ENCODE data around the gene FBLN5. TPM values are rescaled to one million over a fixed set of nuclear protein-coding genes. Genes with fewer than 3 reads are reported as not detected.

The FBLN5 gene
- total and polyA plus RNA-seq, 9 of the 15 experiments (the other 6 are each of a cell fraction or from before 2014, with no cell fraction given), result 0.11 to 0.22 TPM; not detected in 7

- BruUV-seq (replicated peaks), result no TSS peak
- Histone ChIP-seq H3K36me3 (ENCODE audit: control insufficient read depth, insufficient read depth, low read length) (peaks cover 8% of the 10 kb centered on the region; the same call in 1 of the 3 replicates), H3K9ac (ENCODE audit: insufficient read depth in 1 of 2, low read depth in 2 of 2, low read length in 2 of 2) (no peak overlapping the region), H3K27me3 (ENCODE audit: control insufficient read depth in 2 of 2, insufficient read depth in 2 of 2, low read length in 2 of 2) (no peaks in the 10 kb centered on the region), H3K9me3 (replicated peaks; ENCODE audit: control insufficient read depth, insufficient read depth, low read depth, low read length) (no peaks in the 10 kb centered on the region), H4K20me1 (replicated peaks; ENCODE audit: control insufficient read depth, insufficient read depth, low read length) (no peaks in the 10 kb centered on the region), H3K4me3 (no peak overlapping the region), H3K27ac (ENCODE audit: extremely low read depth, low read depth, low read length) (no peak overlapping the region), H3K9me1 (ENCODE audit: control insufficient read depth, insufficient read depth, low read length) (no peaks in the 10 kb centered on the region), H3K79me2 (ENCODE audit: control insufficient read depth, insufficient read depth, low read length) (no peaks in the 10 kb centered on the region), H3K4me2 (ENCODE audit: insufficient read depth, low read length) (no peak overlapping the region), H3K4me1 (replicated peaks in 1 of 2; ENCODE audit: control insufficient read depth in 2 of 2, insufficient read depth in 2 of 2, low read length in 2 of 2) (no peaks in the 10 kb centered on the region), H2AFZ (ENCODE audit: low read depth, low read length) (no peak overlapping the region)
- POLR2A ChIA-PET, result interaction anchor here (0.7 kb wide), 1 partner anchor 97 kb away, joined by 3 read pairs; no protein-coding TSS in a partner anchor
- intact Hi-C loops (cut with micrococcal nuclease) (no loop called here), in situ Hi-C loops (cut with MboI) (no loop called here)
- FAIRE-seq, result no peak
- 0% methylated on average over 1 of the region's 1 CpG for WGBS (ENCODE audit: insufficient coverage, low coverage, missing lambda C conversion rate)
- DNase-seq (ENCODE audit: extremely low read depth in 1 of 4, low spot score in 3 of 4), result no peak
- CTCF ChIA-PET (ENCODE audit: low intra/inter-chr PET ratio), result no interaction called here
- ATAC-seq, result no peak
- TF ChIP-seq TRIM28 (IDR thresholded peaks at IDR 0.05) (no peak), MTF1 (CRISPR knock-in tag; IDR thresholded peaks at IDR 0.05; ENCODE audit: borderline replicate concordance) (no peak), NR2C2 (CRISPR knock-in tag; IDR thresholded peaks at IDR 0.05) (no peak), NR2C2 (tag; IDR thresholded peaks at IDR 0.05) (no peak), RBM25 (IDR thresholded peaks at IDR 0.05; ENCODE audit: low read depth, low read length, severe bottlenecking) (no peak), TRIM24 (IDR thresholded peaks at IDR 0.05) (no peak), EWSR1 (IDR thresholded peaks at IDR 0.05; ENCODE audit: borderline replicate concordance, low read depth, partially characterized antibody) (no peak), RCOR1 (IDR thresholded peaks at IDR 0.05; ENCODE audit: borderline replicate concordance in 1 of 2, low read depth in 2 of 2, low read length in 2 of 2) (no peak), BRD9 (IDR thresholded peaks at IDR 0.05; ENCODE audit: low read depth, partially characterized antibody) (no peak), FOXJ3 (CRISPR knock-in tag; IDR thresholded peaks at IDR 0.05) (no peak), FOXK2 (conservative IDR thresholded peaks at IDR 0.05 in 1 of 2, IDR thresholded peaks at IDR 0.05 in 1 of 2; ENCODE audit: low read depth in 2 of 2) (no peak)
- TF ChIP-seq, protein P1, sequence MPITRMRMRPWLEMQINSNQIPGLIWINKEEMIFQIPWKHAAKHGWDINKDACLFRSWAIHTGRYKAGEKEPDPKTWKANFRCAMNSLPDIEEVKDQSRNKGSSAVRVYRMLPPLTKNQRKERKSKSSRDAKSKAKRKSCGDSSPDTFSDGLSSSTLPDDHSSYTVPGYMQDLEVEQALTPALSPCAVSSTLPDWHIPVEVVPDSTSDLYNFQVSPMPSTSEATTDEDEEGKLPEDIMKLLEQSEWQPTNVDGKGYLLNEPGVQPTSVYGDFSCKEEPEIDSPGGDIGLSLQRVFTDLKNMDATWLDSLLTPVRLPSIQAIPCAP (CRISPR knock-in tag; IDR thresholded peaks at IDR 0.05; ENCODE audit: borderline replicate concordance), result no peak
- TF ChIP-seq, protein P2, sequence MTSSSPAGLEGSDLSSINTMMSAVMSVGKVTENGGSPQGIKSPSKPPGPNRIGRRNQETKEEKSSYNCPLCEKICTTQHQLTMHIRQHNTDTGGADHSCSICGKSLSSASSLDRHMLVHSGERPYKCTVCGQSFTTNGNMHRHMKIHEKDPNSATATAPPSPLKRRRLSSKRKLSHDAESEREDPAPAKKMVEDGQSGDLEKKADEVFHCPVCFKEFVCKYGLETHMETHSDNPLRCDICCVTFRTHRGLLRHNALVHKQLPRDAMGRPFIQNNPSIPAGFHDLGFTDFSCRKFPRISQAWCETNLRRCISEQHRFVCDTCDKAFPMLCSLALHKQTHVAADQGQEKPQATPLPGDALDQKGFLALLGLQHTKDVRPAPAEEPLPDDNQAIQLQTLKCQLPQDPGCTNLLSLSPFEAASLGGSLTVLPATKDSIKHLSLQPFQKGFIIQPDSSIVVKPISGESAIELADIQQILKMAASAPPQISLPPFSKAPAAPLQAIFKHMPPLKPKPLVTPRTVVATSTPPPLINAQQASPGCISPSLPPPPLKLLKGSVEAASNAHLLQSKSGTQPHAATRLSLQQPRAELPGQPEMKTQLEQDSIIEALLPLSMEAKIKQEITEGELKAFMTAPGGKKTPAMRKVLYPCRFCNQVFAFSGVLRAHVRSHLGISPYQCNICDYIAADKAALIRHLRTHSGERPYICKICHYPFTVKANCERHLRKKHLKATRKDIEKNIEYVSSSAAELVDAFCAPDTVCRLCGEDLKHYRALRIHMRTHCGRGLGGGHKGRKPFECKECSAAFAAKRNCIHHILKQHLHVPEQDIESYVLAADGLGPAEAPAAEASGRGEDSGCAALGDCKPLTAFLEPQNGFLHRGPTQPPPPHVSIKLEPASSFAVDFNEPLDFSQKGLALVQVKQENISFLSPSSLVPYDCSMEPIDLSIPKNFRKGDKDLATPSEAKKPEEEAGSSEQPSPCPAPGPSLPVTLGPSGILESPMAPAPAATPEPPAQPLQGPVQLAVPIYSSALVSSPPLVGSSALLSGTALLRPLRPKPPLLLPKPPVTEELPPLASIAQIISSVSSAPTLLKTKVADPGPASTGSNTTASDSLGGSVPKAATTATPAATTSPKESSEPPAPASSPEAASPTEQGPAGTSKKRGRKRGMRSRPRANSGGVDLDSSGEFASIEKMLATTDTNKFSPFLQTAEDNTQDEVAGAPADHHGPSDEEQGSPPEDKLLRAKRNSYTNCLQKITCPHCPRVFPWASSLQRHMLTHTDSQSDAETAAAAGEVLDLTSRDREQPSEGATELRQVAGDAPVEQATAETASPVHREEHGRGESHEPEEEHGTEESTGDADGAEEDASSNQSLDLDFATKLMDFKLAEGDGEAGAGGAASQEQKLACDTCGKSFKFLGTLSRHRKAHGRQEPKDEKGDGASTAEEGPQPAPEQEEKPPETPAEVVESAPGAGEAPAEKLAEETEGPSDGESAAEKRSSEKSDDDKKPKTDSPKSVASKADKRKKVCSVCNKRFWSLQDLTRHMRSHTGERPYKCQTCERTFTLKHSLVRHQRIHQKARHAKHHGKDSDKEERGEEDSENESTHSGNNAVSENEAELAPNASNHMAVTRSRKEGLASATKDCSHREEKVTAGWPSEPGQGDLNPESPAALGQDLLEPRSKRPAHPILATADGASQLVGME (CRISPR knock-in tag; IDR thresholded peaks at IDR 0.05), result no peak
Measured at GRCh38 chr14:91964011-91964410, 16.5 kb upstream of the FBLN5 start.

All from K562 (cell line).